Smooth muscle cell of the brain vasculature (primary cell): ENCODE measurements around the gene OOSP1.
A peak's percentile ranks its signal among the peaks of the same experiment; 100 is the strongest.
"Not testable (repeated sequence)": the region's sequence is repeated elsewhere in the genome, so short reads cannot be mapped to it uniquely, and the experiment has no call there.

Experiments
- DNase-seq: peaks from one replicate; pipeline ENCODE4 v3.0.0-alpha.2; 2012; ENCODE audit warnings: low read depth, low spot score

OOSP1 gene

DNA sequence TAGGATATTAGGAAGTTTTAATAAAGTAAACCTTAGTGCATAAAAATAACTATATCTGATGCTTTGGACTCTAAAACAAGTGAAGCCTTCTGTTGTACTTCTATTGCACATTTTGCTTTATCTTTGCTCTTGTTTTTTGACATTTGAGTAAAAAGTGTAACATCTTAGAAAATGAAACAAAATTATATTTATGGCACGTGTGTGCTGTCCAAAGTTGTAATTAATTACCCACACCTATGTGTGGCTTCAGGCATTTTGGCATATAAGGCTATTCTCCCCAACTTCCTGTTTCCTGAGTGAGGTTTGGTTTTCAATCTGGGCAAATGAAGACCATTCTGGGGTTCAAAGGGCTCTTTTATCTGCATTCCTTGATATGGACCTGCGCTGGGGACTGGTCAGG lies at the start of gene OOSP1:
Gene OOSP1 (plus strand): TSS at position 301 of the 400 bp plus-strand sequence. CDS start 23 bp downstream, at position 324.
- no peak for DNase-seq

- no peak for DNase-seq
Observed at GRCh38 chr11:59891781-59892181, 46.5 kb upstream of the OOSP1 start.

DNA sequence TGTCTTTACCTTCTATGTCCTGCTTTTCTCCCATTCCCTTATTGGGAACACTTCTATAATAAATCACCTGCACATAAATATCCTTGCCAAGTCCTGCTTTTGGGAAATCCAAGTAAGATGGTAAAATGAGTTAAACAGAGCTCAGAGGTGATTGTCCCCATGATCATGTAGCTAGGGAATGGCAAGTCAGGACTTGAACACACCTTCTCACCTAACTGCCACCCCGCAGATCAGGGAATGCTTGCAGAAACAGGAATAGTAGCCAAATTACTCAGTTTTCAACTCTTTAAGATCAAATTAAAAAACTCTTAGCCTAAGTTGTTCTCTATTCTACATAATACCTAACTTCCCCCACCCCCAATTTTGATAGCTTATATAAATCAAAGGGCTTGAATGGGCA lies 43.6 kb upstream of the OOSP1 start:
- DNase-seq = no peak

DNA sequence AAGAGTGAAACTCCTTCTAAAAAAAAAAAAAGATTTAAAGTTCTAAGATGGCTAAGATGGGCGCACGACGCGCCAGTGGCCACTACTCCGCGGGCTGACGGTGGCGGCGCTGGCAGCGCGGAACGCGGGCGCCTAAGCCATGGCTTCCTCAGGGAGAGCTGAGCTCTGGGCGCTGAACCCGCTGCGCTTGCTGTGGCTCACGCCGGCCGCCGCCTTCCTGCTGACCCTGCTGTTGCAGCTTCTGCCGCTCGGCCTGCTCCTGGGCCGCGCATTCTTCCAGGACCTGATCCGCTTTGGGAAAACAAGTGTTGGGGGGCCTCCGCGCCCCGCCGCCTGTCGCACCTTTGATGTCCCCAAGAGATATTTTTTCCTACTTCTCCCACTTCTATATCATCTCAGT lies 40.2 kb upstream of the OOSP1 start:
- DNase-seq = no peak

GRCh38 chr11:59898650-59899049 lies 39.6 kb upstream of the OOSP1 start:
- DNase-seq = no peak

DNA sequence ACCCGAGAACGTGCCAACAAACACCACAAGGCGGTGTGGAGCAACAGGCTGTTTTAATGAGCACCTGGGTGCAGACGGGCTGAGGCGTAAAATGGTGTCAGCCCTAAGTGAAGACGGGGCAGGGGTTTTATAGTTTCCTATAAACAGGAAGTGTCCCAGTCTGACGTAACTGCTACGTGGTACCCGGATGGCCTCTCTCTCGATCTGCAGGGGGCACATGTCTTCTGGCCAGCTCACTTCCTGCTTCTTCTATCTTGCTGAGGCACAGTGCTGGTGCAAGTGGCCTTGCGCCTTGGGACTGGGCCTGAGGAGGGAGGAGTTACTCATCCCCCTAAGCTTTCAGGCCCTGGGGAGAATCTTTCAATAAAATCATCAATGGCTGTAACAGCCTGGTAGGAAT lies 38.7 kb upstream of the OOSP1 start:
- DNase-seq = no peak

DNA sequence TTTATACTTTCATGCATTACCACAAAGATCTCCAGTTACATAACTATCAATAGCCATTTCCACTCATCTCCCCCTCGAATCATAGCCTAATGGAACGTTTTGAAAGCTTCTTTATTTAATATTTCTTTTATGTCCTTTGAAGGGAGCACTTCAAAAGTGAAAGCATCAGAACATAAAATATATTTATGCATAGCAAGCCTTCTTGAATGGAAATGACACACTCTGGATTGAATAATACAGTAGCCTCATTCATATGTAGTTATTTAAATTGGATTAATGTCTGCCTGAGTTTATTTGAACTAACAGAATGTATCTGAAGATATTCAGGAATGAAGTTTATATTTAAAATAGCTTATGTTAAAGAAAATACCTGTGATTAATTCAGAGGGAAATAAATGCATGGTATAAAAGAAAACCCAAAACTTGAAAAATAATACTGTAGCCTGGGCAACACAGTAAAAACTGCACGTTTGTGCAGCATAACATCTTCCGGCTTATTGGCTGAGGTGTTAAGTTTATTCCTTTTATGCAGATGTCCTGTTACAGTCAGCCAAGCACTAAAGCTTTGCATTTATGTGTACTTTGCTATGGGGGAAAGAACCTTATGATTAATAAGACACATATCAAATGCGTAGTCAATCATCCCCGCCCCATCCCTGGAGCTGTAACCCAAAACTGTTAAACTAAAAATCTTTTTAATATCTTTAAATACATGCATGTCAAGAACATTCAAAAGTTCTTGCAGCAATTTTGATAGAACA lies 37.7 kb upstream of the OOSP1 start:
- no peak for DNase-seq

- DNase-seq = peak; percentile 28
Observed at GRCh38 chr11:59901306-59901705, 36.9 kb upstream of the OOSP1 start.

GRCh38 chr11:59903569-59903968 lies 34.7 kb upstream of the OOSP1 start:
- DNase-seq = not testable (repeated sequence)

DNA sequence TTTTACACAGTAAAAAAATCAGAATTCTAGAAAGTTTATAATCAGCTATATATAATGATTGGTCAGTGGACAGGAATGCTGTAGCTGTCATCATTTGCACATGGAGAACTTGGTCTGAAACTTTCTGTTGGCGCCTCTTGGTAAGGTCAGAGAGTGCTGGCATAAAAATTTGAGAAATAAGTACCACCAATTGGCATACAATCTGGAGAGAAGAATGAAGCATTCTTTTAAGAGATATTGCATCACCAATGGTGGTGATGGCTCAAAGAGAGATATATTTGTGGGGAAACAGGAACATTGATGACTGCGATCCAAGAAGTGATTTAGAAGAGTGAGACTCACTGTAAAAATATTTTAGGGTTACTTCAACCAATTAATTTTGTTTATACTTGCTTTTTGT lies 19.8 kb upstream of the OOSP1 start:
- no peak for DNase-seq

DNA sequence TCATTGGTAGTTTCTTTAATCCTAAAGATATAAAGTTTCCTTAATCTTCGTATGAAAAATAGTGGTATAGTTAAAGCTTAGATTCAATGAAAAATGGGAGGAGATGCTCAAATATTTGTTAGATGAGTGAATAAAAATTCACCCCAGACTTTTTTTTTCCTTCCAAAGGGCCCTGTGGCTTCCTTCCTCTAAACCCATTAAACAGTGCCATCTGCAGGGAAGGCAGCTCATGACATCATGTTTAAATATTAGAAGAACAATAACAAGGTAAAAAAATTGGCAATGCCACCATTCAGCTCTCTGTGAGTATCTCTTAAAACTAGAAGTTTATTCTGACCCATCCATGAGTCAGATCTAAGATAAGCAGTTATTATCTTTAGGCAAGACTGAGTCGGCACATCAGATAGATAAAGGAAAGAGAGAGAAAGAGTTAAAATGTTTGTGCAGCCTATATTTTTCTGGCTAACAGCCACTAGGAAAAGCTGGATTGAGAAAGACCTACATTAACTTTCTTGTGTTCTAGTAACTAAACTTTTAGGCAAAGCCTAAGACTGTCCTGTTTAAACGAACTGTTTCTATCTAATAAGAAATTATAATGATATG lies 19.1 kb upstream of the OOSP1 start:
- peak; percentile 12 for DNase-seq

DNA sequence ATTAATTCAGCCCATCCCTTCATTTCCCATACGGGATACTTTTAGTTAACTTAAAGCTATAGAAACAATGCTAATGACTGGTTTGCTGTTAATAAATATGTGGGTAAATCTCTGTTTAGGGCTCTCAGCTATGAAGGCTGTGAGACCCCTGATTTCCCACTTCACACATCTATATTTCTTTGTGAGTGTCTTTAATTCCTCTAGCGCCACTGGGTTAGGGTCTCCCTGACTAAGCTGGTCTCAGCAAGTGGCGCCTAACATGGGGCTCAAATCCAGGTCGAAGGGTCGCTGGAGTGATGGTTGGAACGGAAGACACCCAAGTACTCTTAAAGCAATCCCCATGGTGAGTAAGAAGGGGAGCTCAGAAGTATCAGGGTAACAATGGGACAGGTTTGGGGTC lies 14.4 kb upstream of the OOSP1 start:
- no peak for DNase-seq

- DNase-seq = no peak
Observed at GRCh38 chr11:59931688-59932087, 6.5 kb upstream of the OOSP1 start.

DNA sequence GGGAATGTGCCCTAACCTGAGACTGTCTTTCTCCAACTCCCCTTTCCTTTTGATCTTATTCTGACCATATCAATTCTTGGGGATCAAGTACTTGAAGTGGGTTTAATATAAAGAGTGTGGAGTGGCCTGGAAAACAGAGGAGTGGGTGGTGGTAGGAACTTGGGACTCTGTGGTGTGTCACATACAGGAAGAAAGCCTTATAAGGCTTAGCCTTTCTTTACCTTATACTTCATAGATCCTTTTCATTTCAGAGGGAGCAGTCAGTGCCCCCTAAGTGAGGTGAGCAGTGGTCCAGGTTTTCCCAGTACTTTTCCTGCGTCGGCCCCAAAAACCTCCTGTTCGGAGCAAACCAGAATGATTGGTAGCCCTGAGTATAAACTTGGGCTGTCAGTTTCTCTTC lies 486 bp downstream of the OOSP1 start:
- no peak for DNase-seq

- no peak for DNase-seq
Observed at GRCh38 chr11:59939482-59939881, 1.2 kb downstream of the OOSP1 start.

DNA sequence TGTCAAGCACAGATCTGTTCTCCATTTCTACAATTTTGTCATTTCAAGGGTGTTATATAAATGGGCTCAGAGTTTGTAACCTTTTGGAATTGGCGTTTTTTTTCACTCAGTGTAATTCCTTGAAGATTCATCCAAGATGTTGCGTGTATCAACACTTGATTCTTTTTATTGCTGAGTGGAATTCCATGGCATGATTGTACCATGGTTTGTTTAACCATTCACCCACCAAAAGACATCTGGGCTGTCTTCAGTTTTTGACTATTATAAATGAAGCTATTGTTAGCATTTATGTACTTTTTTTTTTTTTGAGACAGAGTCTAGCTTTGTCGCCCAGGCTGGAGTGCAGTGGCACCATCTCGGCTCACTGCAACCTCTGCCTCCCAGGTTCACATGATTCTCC lies 2.9 kb downstream of the OOSP1 start:
- DNase-seq = no peak

DNA sequence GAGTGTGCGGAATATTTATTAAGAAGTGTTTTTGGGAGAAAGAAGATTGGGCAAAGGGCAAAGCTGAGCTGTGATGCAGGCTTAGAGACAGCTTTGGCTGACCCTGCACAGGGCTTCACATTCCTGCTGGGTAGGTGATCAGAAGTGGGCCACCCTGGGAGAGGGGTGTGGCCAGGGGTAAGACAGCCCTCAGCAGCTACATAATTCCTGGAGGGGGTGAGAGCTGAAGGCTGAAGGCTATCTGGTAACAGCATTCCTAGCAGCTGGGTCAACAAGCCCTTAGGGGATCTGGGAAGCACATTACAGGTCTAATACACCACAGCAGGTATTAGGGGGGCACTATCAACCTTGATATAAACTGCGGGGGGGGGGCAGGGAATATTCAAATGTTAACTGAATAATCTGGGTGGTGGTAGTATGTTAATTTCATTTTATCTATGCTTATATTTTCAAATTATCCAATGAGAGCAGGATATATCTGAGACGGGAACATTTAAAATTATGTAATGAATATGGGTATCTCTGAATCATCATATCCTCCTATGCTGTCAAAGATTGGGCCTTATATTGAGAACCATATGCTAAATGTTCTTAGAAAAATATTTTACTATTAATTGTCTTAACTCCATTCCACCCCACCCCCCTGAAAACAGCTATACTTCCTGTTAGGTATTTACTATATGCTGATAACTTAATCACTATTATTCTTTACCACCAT lies 5.9 kb downstream of the OOSP1 start:
- DNase-seq = no peak

- no peak for DNase-seq
Observed at GRCh38 chr11:59944720-59945119, 6.5 kb downstream of the OOSP1 start.

DNA sequence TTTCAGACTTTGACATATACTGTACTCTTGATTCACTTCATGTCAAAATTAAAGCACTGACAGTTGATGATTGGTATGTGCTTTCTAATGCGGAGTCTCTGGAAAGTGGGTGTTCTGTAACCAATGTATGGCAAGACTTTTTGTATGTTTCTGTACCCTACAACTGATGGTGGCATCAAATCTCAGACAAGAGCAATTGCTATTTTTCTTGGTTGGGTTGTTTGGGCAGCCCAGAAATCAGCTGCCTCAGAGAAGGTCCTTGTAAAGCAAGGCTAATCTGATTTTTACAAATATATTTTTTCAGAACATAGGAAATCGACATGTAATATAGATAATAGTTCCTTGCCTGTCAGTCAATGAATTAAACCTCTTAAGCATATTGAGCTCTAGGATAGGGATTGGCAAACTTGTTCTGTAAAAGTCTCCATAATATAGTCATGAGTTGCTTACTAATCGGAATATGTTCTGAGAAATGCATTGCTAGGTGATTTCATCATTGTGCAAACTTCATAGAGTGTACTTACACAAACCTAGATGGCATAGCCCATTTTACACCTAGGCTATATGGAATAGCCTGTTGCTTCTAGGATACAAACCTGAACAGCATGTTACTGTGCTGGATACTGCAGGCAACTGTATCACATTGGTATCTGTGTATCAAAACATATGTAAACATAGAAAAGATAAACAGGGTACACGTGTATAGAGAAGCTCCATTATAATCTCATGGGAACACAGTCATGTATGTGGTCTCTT lies 15.4 kb downstream of the OOSP1 start:
- DNase-seq = no peak

GRCh38 chr11:59954219-59954847 lies 16.1 kb downstream of the OOSP1 start:
- no peak for DNase-seq

DNA sequence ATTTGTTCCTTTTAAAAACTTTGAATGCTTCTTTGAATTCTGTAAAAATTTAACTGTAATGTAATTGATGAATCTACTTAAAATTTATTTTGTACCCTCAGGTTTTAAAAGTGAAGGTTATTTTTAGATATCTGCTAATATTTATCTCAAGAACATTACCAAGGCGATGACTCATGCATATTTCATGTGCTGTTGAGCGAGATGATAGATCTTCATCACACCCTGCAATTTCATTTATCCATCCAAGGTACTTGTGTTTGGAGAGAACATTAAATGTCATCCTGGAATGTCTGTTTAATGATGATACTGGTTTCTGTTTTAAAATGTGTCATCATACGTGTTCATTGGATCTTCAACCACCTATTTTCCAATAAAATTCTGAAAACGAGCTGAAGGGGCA lies 18.9 kb downstream of the OOSP1 start:
- no peak for DNase-seq
